OCI-LY1 (cell line): ENCODE measurements around the gene PSKH1.

Experiments used
- H2AFZ ChIP-seq: fragments of 200-600 bp; sonication (generic), shearing (Covaris generic); 2 replicates; pipeline ENCODE4 v1.6.0; 2014; ENCODE audit warnings: antibody characterized with exemption, mild to moderate bottlenecking, low read length
- H3F3A ChIP-seq: fragments of 200-600 bp; sonication (generic), shearing (Covaris generic); 2 replicates; pipeline ENCODE4 v1.6.0; 2014; ENCODE audit warnings: mild to moderate bottlenecking, antibody characterized with exemption, low read length, moderate library complexity; ENCODE audit not compliant: insufficient read depth
- H3K27ac ChIP-seq: fragments of 200-600 bp; sonication (generic); 2 replicates; pipeline ENCODE4 v1.5.1; 2014; ENCODE audit warnings: low read length, mixed run types, mild to moderate bottlenecking, low read depth; ENCODE audit not compliant: poor library complexity, severe bottlenecking
- H3K27me3 ChIP-seq: fragments of 200-600 bp; sonication (generic); 2 replicates; pipeline ENCODE4 v1.6.0; 2014; ENCODE audit warnings: antibody characterized with exemption, mild to moderate bottlenecking, low read length, moderate library complexity; ENCODE audit not compliant: insufficient read depth
- H3K36me3 ChIP-seq: fragments of 200-600 bp; sonication (generic); 2 replicates; pipeline ENCODE4 v1.6.1; 2014; ENCODE audit warnings: mild to moderate bottlenecking, antibody characterized with exemption, low read length, moderate library complexity, mixed read lengths; ENCODE audit not compliant: insufficient read depth
- H3K4me1 ChIP-seq: fragments of 200-600 bp; sonication (generic); 2 replicates; pipeline ENCODE4 v1.5.1; 2014; ENCODE audit warnings: mild to moderate bottlenecking, low read length, moderate library complexity; ENCODE audit not compliant: insufficient read depth, severe bottlenecking
- H3K4me2 ChIP-seq: fragments of 200-600 bp; sonication (generic), shearing (Covaris generic); 2 replicates; pipeline ENCODE4 v1.6.1; 2014; ENCODE audit warnings: low read length
- H3K4me3 ChIP-seq: fragments of 200-600 bp; sonication (generic); 2 replicates; pipeline ENCODE4 v1.5.1; 2014; ENCODE audit warnings: low read length, low read depth, mild to moderate bottlenecking, mixed read lengths; ENCODE audit not compliant: poor library complexity, severe bottlenecking
- H3K79me2 ChIP-seq: fragments of 200-600 bp; shearing (Covaris generic); 2 replicates; pipeline ENCODE4 v1.6.1; 2016; ENCODE audit warnings: mixed run types, low read length, mixed read lengths; ENCODE audit not compliant: insufficient read depth
- H3K9ac ChIP-seq: fragments of 200-600 bp; sonication (generic), shearing (Covaris generic); 2 replicates; pipeline ENCODE4 v1.6.1; 2014; ENCODE audit warnings: mild to moderate bottlenecking, low read length, mixed read lengths
- H3K9me2 ChIP-seq: fragments of 200-600 bp; sonication (generic), shearing (Covaris generic); 2 replicates; pipeline ENCODE4 v1.6.1; 2014; ENCODE audit warnings: low read depth, mild to moderate bottlenecking, low read length, mixed read lengths
- H3K9me3 ChIP-seq: fragments of 200-600 bp; shearing (Covaris generic); 2 replicates; pipeline ENCODE4 v1.6.1; 2014; ENCODE audit warnings: low read length, mixed read lengths
- H4K20me1 ChIP-seq: fragments of 200-600 bp; sonication (generic), shearing (Covaris generic); 2 replicates; pipeline ENCODE4 v1.6.0; 2016; ENCODE audit warnings: mild to moderate bottlenecking, low read length; ENCODE audit not compliant: insufficient read depth
- EZH2 ChIP-seq: fragments of 200-600 bp; sonication (generic), shearing (Covaris generic); IDR thresholded peaks from 2 replicates; pipeline ENCODE4 v1.8.0; 2017; ENCODE audit warnings: borderline replicate concordance, mixed run types, mild to moderate bottlenecking, antibody characterized with exemption, low read length, moderate library complexity, mixed read lengths
- TF ChIP-seq, protein P1 (sequence below): fragments of 200-600 bp; sonication (generic), shearing (Covaris generic); IDR thresholded peaks from 2 replicates; pipeline ENCODE4 v1.5.1; 2017; ENCODE audit warnings: mild to moderate bottlenecking, antibody characterized with exemption, low read length, moderate library complexity, mixed read lengths

Gene PSKH1

DNA sequence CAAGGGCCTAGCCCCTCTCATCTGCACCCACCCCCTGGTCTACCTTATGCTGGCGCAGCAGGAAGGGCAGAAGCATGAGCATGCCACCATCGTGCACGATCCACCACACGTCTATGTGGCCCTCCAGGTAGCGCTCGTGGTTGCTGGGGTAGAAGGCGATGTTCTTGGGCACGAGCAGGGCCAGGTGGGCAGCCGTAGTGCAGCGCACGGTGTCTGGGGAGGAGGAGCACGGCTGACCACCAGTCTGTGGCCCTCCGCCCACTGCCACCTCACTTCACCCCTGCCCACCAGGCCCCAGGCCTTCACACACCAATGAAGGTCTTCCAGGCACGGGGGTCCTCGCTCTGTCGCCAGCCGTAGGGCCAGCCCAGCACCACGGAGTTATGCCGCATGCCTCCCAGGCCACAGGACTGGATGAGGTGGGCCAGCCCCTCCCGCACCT is 53.1 kb downstream of the PSKH1 start:
- H3K27ac ChIP-seq = no peak overlapping the region
- no peak overlapping the region for H3K9ac ChIP-seq
- H4K20me1 ChIP-seq = no peaks in the 10 kb centered on the region
- H3F3A ChIP-seq = no peaks in the 10 kb centered on the region
- no peaks in the 10 kb centered on the region for H3K9me3 ChIP-seq
- no peak overlapping the region for H3K4me2 ChIP-seq
- H3K4me3 ChIP-seq = no peak overlapping the region
- TF ChIP-seq, protein P1, sequence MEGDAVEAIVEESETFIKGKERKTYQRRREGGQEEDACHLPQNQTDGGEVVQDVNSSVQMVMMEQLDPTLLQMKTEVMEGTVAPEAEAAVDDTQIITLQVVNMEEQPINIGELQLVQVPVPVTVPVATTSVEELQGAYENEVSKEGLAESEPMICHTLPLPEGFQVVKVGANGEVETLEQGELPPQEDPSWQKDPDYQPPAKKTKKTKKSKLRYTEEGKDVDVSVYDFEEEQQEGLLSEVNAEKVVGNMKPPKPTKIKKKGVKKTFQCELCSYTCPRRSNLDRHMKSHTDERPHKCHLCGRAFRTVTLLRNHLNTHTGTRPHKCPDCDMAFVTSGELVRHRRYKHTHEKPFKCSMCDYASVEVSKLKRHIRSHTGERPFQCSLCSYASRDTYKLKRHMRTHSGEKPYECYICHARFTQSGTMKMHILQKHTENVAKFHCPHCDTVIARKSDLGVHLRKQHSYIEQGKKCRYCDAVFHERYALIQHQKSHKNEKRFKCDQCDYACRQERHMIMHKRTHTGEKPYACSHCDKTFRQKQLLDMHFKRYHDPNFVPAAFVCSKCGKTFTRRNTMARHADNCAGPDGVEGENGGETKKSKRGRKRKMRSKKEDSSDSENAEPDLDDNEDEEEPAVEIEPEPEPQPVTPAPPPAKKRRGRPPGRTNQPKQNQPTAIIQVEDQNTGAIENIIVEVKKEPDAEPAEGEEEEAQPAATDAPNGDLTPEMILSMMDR = no peak
- TF ChIP-seq EZH2 = no peak
- no peak overlapping the region for H2AFZ ChIP-seq
- no peaks in the 10 kb centered on the region for H3K27me3 ChIP-seq
- H3K9me2 ChIP-seq = no peaks in the 10 kb centered on the region
- peaks cover 14% of the 10 kb centered on the region; the same call in 1 of the 2 replicates for H3K36me3 ChIP-seq
- peaks cover 22% of the 10 kb centered on the region for H3K4me1 ChIP-seq
- no peaks in the 10 kb centered on the region for H3K79me2 ChIP-seq

DNA sequence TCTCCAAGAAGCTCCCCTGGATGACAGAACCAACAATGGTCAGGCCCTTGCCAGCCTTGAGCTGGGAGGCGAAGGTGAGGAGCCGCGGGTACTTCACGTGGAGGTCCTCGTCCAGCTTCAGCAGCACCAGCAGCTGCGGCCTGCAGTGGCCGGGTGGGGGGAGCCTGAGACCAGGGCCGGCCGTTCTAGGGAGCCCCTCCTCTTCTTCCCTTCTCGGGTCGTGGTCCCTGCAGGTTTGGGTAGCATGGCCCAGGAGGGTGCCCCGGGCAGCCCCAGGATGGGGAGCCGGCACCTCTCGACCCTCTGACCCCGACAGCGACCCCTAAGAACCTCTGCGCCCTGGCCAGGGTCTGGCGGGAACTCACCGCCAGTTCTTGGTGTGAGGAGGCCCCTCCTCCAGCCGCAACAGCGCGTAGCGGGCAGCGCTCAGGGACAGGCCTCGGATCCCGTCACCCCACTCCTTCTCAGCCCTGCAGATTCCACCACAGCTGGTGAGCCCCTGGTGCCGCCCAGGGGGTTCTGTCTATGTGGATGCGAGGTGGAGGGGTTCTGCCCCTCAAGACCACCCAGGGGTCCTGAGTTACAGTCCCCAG is 54.0 kb downstream of the PSKH1 start:
- H3K9me2 ChIP-seq = no peaks in the 10 kb centered on the region
- no peaks in the 10 kb centered on the region for H3F3A ChIP-seq
- H3K4me2 ChIP-seq = no peak overlapping the region
- no peak overlapping the region for H3K4me3 ChIP-seq
- H3K27me3 ChIP-seq = no peaks in the 10 kb centered on the region
- H3K79me2 ChIP-seq = no peaks in the 10 kb centered on the region
- no peak for TF ChIP-seq EZH2
- TF ChIP-seq, protein P1 = no peak
- H3K4me1 ChIP-seq = peaks cover 15% of the 10 kb centered on the region
- H3K9me3 ChIP-seq = no peaks in the 10 kb centered on the region
- peaks cover 17% of the 10 kb centered on the region; the same call in 1 of the 2 replicates for H3K36me3 ChIP-seq
- H2AFZ ChIP-seq = no peak overlapping the region
- H4K20me1 ChIP-seq = no peaks in the 10 kb centered on the region
- no peak overlapping the region for H3K9ac ChIP-seq
- no peak overlapping the region for H3K27ac ChIP-seq

DNA sequence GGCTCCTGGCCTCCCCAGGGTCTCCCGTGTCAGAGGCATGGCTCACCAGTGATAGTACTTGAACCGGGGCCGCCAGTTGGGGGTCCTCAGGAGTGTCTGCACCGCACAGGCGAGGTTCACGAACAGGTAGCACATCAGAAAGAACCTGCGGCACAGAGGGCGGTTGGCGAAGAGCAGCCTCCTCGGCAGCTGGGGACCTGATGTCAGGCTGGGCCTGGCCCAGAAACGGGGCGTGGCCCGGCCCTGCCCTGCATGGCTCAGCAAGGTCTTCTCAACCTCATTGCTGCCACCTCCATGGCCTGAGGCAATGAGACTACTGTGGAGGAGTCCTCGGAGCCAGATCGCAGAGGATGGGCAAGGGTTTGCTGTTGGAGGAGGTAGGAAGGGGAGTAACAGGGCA is 55.0 kb downstream of the PSKH1 start:
- H3K27me3 ChIP-seq = no peaks in the 10 kb centered on the region
- no peak for TF ChIP-seq EZH2
- TF ChIP-seq, protein P1 = no peak
- H3K27ac ChIP-seq = no peak overlapping the region
- no peaks in the 10 kb centered on the region for H3F3A ChIP-seq
- H3K79me2 ChIP-seq = no peaks in the 10 kb centered on the region
- H4K20me1 ChIP-seq = no peaks in the 10 kb centered on the region
- no peaks in the 10 kb centered on the region for H3K9me2 ChIP-seq
- no peaks in the 10 kb centered on the region for H3K9me3 ChIP-seq
- no peak overlapping the region for H3K9ac ChIP-seq
- H2AFZ ChIP-seq = no peak overlapping the region
- no peak overlapping the region for H3K4me3 ChIP-seq
- H3K36me3 ChIP-seq = peaks cover 19% of the 10 kb centered on the region; the same call in 1 of the 2 replicates
- no peak overlapping the region for H3K4me2 ChIP-seq
- peaks cover 13% of the 10 kb centered on the region for H3K4me1 ChIP-seq
